ENCODE measurements around the gene LCN15.

LCN15 gene

GRCh38 chr9:136804509-136805206 is 40.3 kb upstream of the LCN15 start:
- TF ChIP-seq BCL11A (tag by site-specific recombination; IDR thresholded peaks at IDR 0.05; ENCODE audit: low read depth): no peak
- TF ChIP-seq GLIS2 (tag by site-specific recombination; IDR thresholded peaks at IDR 0.05): peak; percentile 29; the same call in 1 of the 2 replicates
- no peak overlapping the region for H3K4me3 ChIP-seq (ENCODE audit: low read depth, low read length)
- H3K4me1 ChIP-seq (ENCODE audit: control insufficient read depth, insufficient read depth, low read length): peaks cover 8% of the 10 kb centered on the region
- CTCF ChIA-PET: interaction anchor here (1.1 to 1.5 kb wide), 2 partner anchors 12 to 44 kb away, joined by 3 to 5 read pairs; no protein-coding TSS in a partner anchor
- H3K9me3 ChIP-seq (ENCODE audit: control insufficient read depth, insufficient read depth, low read depth, low read length): no peaks in the 10 kb centered on the region
- no peak overlapping the region for H3K27ac ChIP-seq (ENCODE audit: extremely low read depth, low read depth, low read length)
- POLR2A ChIA-PET: no interaction called here
- H3K36me3 ChIP-seq (ENCODE audit: control insufficient read depth in 2 of 2, insufficient read depth in 1 of 2, low read length in 2 of 2): peaks cover 0 to 14% of the 10 kb centered on the region in 2 experiments; a peak in 1 of 3 replicates

GRCh38 chr9:136803551-136804508 is 39.5 kb upstream of the LCN15 start:
- POLR2A ChIA-PET: interaction anchor here (0.6 kb wide), 1 partner anchor 72 kb away, joined by 3 read pairs; no protein-coding TSS in a partner anchor
- CTCF ChIA-PET: interaction anchor here (1.5 kb wide), 1 partner anchor 12 kb away, joined by 5 read pairs; no protein-coding TSS in a partner anchor
- Histone ChIP-seq H3K9me3 (ENCODE audit: control insufficient read depth, insufficient read depth, low read depth, low read length) (no peaks in the 10 kb centered on the region), H3K27ac (ENCODE audit: extremely low read depth, low read depth, low read length) (no peak overlapping the region), H3K4me3 (ENCODE audit: low read depth, low read length) (no peak overlapping the region), H3K4me1 (ENCODE audit: control insufficient read depth, insufficient read depth, low read length) (peaks cover 9% of the 10 kb centered on the region), H3K36me3 (ENCODE audit: control insufficient read depth in 2 of 2, insufficient read depth in 1 of 2, low read length in 2 of 2) (peaks cover 0 to 12% of the 10 kb centered on the region in 2 experiments; a peak in 1 of 3 replicates)
- no peak for TF ChIP-seq KLF17 (tag by site-specific recombination; IDR thresholded peaks at IDR 0.05)
- TF ChIP-seq ZBTB10 (tag by site-specific recombination; IDR thresholded peaks at IDR 0.05): no peak
- TF ChIP-seq ZNF16 (tag by site-specific recombination; IDR thresholded peaks at IDR 0.05; ENCODE audit: low read depth): no peak
- TF ChIP-seq ZSCAN16 (tag by site-specific recombination; IDR thresholded peaks at IDR 0.05): no peak
- peak; percentile 16; the same call in 1 of the 2 replicates for TF ChIP-seq SP2 (tag by site-specific recombination; IDR thresholded peaks at IDR 0.05)
- TF ChIP-seq ZFP69B (tag by site-specific recombination; IDR thresholded peaks at IDR 0.05): no peak
- no peak for TF ChIP-seq SP7 (tag by site-specific recombination; IDR thresholded peaks at IDR 0.05)
- TF ChIP-seq ZNF24 (tag by site-specific recombination; IDR thresholded peaks at IDR 0.05): no peak
- TF ChIP-seq ZNF248 (tag by site-specific recombination; IDR thresholded peaks at IDR 0.05): no peak
- no peak for TF ChIP-seq ZNF449 (tag by site-specific recombination; IDR thresholded peaks at IDR 0.05)
- TF ChIP-seq ZXDB (tag by site-specific recombination; IDR thresholded peaks at IDR 0.05): no peak
- TF ChIP-seq ZNF184 (tag by site-specific recombination; IDR thresholded peaks at IDR 0.05): peak; percentile 99
- no peak for TF ChIP-seq ZNF433 (tag by site-specific recombination; IDR thresholded peaks at IDR 0.05; ENCODE audit: low read depth)
- TF ChIP-seq ZNF174 (tag by site-specific recombination; IDR thresholded peaks at IDR 0.05): no peak
- no peak for TF ChIP-seq ZNF404 (tag by site-specific recombination; IDR thresholded peaks at IDR 0.05)
- no peak for TF ChIP-seq ZNF416 (tag by site-specific recombination; IDR thresholded peaks at IDR 0.05)
- TF ChIP-seq ZNF121 (tag by site-specific recombination; IDR thresholded peaks at IDR 0.05): no peak
- TF ChIP-seq ZNF112 (tag by site-specific recombination; IDR thresholded peaks at IDR 0.05): no peak
- no peak for TF ChIP-seq ZNF394 (tag by site-specific recombination; IDR thresholded peaks at IDR 0.05; ENCODE audit: borderline replicate concordance)
- TF ChIP-seq ZNF155 (tag by site-specific recombination; IDR thresholded peaks at IDR 0.05): no peak
- no peak for TF ChIP-seq ZNF777 (tag by site-specific recombination; IDR thresholded peaks at IDR 0.05; ENCODE audit: borderline replicate concordance)
- TF ChIP-seq ELK4 (IDR thresholded peaks at IDR 0.05; ENCODE audit: borderline replicate concordance, low read depth, low read length): no peak

Data from HEK293 (cell line).